NAMALWA (cell line): ENCODE data around the gene ZGRF1.
"Not testable (repeated sequence)": the region's sequence is repeated elsewhere in the genome, so short reads cannot be mapped to it uniquely, and the experiment has no call there.

Source experiments
- DNase-seq: peaks from one replicate; pipeline ENCODE4 v3.0.0-alpha.2; 2015; ENCODE audit warnings: low spot score

ZGRF1 gene

DNA sequence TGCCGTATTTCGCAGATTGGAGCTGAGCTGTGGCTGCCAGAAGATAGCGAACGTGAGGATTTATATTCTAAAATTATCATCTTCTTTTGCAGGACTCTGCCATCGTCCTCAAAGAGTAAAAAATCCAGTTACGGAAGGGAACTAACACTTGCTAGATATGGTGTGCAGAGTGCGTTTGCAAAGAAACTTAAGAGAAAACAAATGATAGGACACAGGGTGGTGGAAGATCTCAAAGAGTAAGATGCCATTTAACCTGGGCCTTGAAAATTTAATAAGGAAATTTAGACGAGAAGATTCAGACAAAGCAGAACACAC, 800 bp upstream of the ZGRF1 start:
- DNase-seq = no peak

DNA sequence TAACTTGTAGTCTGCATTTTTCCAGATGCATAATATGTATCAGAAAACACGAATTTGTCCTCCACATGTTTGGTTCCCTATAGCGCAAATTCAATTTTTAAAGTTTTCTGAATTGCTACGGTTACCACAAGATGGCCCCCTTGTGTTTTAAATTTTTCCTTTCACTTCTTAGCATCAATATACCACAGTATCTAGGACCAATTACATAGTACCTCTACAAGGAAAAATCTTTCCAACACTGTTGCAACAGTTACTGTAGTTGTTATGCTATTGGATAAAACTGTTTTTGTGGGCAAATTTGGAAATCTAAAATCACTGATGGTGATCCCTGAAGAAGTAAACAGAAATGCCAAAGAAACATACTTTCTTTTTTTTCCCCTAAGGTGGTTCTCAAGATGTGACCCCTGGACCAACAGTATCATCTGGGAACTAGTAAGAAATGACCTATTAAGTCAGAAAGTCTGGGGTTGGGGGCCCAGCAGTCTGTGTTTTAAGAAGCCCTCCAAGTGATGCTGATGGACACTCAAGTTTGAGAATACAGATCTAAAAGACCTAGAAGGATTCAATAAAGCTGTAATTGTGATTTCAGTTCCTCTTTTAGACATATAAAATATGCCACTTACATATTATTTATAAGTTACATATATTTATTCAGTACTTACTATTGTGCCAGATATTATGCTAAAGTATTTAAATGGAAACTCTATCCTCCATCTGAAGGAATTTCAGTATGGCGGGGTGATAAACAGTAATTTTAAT, 3.1 kb downstream of the ZGRF1 start:
- DNase-seq = peak; percentile 71

DNA sequence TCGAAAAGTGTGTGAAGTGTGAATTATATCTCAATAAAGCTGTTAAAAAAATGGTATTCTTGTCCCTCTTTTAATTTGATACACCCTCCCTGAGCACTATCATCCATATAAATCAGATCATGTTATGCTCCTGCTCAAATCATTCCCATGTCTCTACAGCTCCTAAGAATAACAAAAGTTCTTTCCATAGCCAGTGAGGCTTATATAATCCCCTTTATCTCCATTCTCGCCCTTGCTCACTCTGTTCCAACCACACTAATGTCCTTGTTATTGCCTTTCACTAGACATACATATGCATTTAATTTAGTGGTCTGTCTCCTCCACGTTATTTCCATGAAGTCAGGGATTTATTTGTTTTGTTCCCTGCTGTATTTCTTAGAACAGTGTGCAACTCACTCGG, 10.5 kb downstream of the ZGRF1 start:
- DNase-seq = no peak

DNA sequence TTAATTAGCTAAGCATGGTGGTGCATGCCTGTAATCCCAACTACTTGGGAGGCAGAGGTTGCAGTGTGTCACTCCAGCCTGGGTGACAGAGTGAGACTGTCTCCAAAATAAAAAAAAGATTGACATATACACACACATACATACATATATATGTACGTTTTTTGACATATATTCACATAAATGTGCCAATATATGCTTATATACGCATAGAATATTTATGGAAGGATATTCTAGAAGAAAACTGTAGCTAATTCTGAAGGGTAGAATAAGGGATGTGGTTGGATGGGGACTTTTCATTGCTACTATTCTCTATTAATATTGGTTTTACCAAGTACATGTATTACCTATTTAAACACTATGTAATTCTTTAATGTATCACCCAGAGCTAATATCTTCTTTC, 19.7 kb downstream of the ZGRF1 start:
- DNase-seq = no peak

DNA sequence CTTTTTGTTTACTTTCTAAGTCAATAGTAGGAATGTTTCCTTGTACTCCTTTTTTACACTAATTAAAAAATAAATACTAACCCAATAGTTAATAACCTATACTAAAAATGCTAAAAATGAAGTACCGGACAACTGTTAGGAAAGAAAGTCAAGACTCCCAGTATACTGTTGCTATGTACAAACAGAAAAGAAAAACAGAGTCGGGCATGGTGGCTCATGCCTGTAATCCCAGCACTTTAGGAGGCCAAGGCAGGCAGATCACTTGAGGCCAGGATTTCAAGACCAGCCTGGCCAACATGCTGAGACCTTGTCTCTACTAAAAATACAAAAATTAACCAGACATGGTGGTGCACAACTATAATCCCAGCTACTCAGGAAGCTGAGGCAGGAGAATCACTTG, 23.9 kb downstream of the ZGRF1 start:
- DNase-seq = not testable (repeated sequence)

DNA sequence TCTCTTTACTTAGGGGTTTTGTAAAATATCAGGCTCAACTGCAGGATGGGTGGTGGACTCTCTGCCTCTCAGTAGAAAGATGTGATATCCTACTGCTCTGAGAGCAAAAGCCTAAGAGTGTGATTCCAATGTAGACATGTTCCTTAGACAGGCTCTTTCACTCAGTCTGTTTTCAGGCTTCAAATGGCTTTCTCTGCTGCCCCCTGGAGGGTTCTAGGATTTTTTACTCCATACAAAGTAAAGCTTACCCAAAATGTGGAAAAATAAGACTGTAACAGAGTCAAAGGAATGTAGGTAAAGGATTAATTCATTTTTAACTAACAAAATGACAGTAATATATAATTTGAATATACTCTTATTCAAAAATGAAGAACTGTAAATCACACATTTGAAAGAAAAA, 32.1 kb downstream of the ZGRF1 start:
- DNase-seq = peak; percentile 71

DNA sequence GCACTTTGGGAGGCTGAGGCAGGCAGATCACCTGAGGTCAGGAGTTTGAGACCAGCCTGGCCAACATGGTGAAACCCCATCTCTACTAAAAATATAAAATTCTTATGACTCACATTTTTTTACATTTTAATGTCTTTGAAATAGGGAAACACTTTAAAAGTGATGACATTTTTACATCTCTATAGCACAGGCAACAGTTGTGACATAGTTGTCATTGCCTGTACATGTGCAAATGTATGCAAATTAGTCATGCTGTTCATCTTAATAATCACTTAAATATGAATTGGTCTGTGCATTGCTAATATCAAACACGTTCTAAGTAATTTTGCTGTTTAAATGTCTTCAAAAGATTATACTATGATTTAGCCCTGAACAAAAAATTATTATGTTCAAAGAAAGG, 41.7 kb downstream of the ZGRF1 start:
- DNase-seq = no peak

DNA sequence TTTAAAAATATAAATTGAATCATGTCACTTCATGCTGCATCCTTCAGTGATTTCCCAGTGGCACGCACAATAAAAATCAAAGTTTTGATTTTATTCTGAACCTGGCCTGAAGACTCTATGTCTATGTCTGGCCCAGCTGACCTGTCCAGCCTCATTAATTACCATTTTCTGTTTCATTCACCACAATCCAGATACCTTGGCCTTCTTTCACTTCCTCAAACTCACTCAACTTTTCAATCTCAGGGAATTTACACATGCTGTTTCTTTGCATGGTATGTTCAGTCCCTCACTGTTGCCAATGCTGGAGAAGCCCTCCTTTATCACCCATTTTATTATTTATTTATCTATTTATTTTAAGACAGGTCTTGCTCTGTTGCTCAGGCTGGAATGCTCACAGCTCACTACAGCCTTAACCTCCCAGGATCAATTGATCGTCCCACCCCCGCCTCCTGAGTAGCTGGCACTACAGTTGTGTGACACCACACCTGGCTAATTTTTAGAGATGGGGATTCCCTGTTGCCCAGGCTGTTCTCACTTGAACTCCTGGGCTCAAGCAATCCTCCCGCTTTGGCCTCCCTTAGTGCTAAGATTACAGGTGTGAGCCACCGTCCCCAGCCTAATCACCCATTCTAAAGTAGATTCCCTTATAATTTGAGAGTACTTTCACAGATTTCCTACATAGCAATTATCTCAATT, 43.1 kb downstream of the ZGRF1 start:
- DNase-seq = no peak

DNA sequence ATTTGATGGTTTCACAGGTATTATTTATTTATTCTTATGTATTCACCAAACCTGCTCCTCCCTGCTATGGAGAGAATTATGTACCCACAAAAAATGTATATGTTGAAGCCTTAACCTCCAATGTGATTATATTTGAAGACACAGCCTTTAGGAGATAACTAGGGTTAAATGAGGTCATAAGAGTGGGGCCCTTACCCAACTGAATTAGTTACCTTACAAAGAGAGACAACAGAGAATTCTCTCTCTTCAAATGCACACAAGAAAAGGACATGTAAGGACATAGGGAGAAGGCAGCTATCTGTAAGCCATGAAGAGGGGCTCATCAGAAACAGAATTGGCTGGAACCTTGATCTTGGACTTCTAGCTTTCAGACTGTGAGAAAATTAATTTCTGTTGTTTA, 44.0 kb downstream of the ZGRF1 start:
- DNase-seq = no peak

DNA sequence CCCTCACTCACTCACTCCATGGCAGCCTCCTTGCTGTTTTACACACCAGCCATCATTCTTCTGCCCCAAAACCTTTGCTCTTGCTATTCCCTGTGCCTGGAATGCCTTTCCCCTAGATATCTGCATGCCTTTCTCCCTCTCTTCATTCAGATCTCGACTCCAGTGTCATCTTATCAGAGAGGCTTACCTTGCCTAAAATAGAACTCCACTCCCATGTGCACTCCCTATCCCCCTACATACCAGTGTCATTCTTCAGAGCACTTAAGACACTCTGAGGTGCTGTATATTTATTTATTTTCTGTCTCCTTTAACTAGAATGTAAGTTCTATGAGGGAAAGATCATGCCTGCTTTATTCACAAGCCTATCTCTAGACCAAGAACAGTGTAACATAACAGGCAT, 45.1 kb downstream of the ZGRF1 start:
- no peak for DNase-seq

DNA sequence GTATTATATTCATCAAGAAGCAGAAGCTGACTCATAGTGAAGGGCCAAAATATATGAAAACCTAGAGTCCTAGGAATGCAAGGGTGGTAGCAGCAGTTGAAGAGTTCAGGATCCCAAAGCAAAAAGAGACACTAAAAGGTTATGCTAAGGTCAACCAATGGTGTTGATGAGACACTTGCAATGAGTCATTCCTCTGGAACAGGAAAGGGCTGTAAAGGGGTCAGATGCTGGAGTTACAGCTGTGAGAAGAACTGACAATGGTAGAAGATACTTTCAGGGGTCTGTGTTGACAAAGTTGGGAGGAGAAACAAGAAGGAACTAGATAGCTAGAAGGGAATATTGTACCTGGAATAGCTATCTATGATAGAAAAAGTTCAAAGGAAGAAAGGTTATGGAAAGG, 47.5 kb downstream of the ZGRF1 start:
- no peak for DNase-seq

DNA sequence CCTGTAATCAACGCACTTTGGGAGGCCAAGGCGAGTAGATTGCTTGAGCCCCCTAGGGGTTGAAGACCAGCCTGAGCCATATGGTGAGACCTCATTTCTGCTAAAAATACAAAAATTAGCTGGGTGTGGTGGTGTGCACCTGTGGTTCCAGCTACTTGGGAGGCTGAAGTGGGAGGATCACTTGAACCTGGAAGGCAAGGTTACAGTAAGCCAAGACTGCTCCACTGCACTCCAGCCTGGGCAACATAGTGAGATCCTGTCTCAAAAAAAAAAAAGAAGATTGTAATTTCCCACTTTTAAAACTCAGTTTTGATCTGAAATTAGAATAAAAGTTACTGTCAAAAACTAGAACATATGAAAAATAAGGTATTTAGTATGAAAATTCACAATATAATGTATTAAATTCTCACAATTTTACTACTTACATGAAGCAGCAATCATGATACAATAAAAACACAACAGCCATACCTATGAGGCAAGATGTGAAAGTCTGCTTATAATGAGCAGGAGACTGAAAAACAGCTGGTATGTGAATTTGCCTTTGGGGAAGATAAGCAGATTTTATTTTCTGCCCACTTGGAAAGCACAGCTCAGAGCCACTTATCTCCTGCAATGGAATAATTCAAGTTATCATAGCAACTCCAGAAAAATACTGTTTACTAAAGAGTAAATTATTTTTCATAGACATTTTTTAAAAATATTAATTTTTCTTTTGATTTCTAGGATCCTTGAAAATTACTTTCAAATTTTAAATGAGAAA, 50.6 kb downstream of the ZGRF1 start:
- no peak for DNase-seq

DNA sequence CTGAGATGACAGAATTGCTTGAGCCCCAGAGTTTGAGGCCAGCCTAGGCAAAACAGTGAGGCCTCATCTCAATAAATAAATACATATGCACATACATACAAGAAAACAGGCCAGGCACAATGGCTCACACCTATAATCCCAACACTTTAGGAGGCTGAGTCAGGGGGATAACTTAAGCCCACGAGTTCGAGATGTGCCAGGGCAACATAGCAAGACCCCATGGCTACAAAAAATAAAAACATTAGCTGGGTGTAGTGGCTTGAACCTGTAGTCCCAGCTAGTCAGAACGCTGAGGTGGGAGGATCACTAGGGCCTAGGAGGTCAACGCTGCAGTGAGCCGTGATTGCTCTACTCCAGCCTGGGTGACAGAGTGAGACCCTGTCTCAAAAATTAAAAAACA, 69.2 kb downstream of the ZGRF1 start:
- no peak for DNase-seq

DNA sequence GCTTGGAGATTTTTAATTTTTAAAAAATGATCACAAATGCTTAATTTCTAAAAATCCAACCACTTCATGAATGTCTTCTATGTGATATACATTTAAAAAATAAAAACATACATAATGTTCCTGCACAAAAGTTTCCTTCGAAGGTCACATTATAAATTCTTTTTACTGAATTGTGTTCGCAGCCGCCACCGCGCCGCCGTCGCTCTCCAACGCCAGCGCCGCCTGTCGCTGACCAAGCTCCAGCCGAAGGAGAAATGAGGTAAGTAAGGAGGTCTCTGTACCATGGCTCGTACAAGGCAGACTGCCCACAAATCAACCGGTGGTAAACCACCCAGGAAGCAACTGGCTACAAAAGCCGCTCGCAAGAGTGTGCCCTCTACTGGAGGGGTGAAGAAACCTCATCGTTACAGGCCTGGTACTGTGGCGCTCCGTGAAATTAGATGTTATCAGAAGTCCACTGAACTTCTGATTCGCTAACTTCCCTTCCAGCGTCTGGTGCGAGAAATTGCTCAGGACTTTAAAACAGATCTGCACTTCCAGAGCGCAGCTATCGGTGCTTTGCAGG, 71.9 kb downstream of the ZGRF1 start:
- no peak for DNase-seq

DNA sequence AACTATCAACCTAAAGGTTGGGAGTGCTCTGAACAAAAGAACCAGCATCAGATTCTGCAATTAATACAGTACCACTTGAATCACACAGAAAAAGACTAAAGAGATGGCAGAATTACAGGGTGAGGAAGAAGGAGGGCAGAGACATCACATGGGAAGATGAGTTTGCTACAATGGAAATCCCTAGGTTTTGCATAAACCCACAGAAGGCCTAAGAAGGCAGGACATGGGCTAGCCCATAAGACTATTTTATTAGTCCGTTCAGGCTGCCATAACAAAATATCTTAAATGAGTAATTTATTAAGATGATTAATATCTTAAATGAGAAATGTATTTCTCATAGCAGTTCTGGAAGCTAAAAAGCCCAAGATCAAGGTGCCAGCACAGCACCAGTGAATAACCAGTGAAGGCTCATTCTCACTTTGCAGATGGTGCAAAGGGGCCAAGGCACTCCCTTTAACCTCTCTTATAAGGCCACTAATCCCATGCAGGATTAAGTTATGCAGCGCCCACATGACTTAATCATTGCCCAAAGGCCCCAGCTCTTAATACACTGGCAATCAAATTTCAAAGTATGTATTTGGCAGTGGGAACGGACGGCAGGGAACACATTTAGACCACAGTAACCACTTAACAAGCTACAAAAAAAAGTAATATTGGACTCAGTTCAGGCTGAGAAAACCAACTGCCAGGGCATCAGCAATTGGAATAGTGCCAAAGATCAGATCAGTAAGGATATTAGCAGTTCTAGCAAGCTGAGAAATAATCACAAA, 73.1 kb downstream of the ZGRF1 start:
- DNase-seq = no peak

DNA sequence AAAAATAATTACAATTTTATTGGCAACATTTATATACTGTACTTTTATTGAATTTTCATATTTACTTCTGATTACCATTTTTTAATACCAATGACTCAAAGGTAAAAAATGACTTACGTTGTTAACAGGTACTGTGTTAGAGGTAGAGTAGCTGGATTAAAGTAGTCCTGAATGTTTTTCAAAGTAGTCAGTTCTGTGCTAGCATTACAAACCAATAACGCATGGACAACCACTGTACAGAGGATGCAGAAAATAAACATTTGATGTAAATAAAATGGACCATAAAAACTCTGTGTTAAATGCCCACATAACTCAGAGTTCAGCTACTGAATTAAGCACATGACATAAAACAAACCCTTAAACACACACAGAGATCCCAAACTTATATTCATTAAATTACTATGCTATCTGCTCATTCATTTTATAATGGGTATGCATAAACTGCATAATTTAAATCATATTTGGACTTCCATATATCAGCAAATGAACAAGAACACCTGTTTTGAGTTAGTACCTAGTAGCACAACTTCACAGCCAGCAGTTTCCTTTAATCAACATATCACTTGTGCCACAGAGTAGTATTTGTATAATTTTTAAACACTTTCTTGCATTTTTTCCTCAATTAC, 74.3 kb downstream of the ZGRF1 start:
- no peak for DNase-seq

DNA sequence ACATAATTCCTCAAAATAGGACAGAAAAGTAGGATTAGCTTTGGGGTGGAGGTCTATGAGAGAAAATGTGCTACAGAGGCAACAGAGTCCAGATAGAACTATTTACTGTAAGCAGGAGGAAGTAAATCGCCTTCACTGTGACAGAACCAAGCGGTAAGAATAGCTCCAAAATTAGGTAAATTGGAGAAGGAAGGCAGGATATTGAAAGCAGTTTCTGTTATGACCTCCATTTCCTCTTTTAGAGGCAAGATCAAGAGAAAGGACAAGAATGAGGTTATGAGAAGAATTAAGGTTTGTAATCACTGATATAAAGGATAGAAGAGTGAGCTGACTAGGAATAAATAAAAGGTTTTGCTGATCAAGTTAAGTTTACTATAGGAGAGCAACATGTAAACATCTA, 76.6 kb downstream of the ZGRF1 start:
- DNase-seq = peak; percentile 9

DNA sequence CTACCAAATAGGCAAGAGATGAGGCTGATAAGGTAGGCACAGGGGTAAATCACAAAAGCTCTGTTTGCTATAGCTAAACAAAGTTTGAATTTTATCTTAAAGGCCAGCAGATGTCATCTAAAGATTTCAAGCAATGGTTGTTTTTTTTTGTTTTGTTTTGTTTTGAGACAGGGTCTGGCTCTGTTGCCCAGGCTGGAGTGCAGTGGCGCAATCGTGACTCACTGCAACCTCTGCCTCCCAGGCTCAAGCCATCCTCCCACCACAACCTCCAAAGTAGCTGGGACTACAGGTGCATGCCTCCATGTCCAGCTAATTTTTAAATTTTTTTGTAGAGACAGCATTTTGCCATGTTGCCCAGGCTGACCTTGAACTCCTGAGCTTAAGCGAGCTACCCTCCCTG, 77.7 kb downstream of the ZGRF1 start:
- DNase-seq = no peak

DNA sequence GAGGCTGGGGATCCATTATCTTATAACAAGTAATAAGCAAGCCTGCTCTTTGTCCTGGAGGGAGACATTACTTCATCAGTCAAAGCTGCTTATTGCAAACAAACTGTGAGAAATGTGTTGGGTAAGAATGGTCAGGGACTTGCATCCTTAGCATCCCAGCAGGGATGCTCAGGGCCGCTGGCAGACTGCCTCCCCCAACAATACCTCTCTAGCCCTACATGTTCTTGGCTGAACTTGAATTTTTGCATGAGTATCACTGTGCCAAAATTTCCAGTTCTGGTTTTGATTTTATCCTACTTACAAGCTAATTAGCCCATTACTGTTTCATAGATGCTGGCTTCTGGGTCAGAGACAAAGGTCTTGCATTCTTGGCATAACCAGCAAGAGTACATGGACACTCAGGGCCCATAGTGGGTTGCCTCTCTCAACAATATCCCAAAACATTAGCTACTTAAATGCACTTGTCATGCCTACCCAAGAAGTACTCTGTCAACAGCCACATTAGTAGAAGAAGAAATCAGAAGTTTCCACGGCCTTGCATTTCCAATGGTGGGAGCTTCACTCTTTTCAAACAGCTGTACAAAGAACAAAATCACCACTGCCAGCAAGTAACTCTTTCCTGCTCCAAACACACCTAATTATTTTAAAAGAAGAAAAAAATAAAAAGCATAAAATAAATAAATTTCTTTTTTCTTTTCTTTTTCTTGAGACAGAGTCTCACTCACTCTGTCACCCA, 78.9 kb downstream of the ZGRF1 start:
- no peak for DNase-seq

DNA sequence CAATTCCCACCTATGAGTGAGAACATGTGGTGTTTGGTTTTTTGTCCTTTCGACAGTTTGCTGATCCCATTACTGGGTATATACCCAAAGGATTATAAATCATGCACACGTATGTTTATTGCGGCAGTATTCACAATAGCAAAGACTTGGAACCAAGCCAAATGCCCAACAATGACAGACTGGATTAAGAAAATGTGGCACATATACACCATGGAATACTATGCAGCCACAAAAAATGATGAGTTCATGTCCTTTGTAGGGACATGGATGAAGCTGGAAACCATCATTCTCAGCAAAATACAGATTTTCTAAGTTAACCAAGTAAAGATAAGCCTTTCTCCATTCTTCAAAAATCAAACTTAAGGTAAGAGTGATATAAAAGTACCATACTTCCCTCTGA, 82.4 kb downstream of the ZGRF1 start:
- not testable (repeated sequence) for DNase-seq

DNA sequence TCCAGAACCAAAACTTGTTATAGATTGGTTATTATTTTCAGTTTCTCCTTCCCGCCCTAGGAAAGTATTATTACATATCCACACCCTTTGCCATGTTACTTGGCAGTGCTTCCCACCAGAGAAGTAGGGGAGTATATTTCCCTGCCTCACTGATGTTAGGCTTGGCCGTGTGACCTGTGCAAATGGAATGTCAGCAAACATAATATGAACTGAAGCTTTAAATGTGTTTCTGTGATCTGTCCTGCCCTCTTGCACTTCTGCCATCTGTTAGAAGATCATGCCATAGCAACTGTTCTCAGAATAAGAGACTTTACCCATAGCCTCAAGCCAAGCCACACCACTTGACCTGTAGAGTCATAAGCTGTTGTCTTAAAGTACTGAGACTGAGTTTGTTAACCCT, 84.0 kb downstream of the ZGRF1 start:
- no peak for DNase-seq
